Gastrocnemius medialis (tissue), 4 donors: ENCODE data around the gene ASZ1.

ENCODE experiments used
- CTCF ChIP-seq, 5 experiments: fragments of 450-650 bp in 3 of 5; fragments of 200-600 bp in 2 of 5; sonication (generic) in 2 of 5; IDR thresholded peaks in 4 of 5; conservative IDR thresholded peaks in 1 of 5; 1 replicate in 4 of 5; 2 replicates in 1 of 5; pipeline ENCODE4 v1.5.1; 2016 to 2019; ENCODE audit warnings: antibody characterized with exemption in 5 of 5, mild to moderate bottlenecking in 3 of 5, moderate library complexity in 3 of 5
- POLR2A ChIP-seq, 2 donors: fragments of 450-650 bp; IDR thresholded peaks; one replicate each; pipeline ENCODE4 v1.6.1; 2017; ENCODE audit warnings: antibody characterized with exemption in 2 of 2, mild to moderate bottlenecking in 2 of 2, moderate library complexity in 2 of 2

DNA sequence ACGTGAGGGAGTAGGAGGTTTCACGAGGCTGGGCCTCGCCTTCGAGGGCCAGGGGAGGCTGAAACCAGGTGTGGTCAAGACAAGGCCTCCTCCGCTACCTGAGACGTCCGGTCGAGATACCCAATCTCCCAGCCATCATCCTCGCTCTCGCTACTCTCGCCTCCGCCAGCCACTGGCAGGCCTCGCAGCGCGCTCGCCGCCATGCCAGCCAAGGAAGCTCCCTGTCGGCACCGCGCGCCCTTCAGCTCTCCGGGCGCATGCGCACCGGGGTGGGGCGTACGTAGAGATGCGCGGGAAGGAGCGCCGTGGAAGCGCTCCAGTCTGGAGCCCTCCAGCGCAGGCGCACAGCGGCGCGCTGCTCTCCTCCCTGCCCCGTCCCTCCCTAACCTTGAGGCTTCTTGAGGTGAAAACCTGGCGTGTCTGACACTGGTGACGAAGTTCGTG, at the start of gene ASZ1:
- TF ChIP-seq CTCF (IDR thresholded peaks at IDR 0.05 in 4 of 5, conservative IDR thresholded peaks at IDR 0.05 in 1 of 5) (no peak), POLR2A (IDR thresholded peaks at IDR 0.05) (no peak)
